GM12878 (cell line): ENCODE results near the gene OGA. TPM values are rescaled to one million over a fixed set of nuclear protein-coding genes. Genes with fewer than 3 reads are reported as not detected.

ENCODE experiments used
- BMI1 ChIP-seq: fragments of 450-650 bp; IDR thresholded peaks from 2 replicates; pipeline ENCODE4 v1.6.1; 2016; ENCODE audit warnings: mild to moderate bottlenecking, moderate library complexity, borderline replicate concordance
- CHD4 ChIP-seq: fragments of 200-600 bp; sonication (generic); IDR thresholded peaks from 2 replicates; pipeline ENCODE4 v1.6.1; 2016; ENCODE audit warnings: mild to moderate bottlenecking
- DPF2 ChIP-seq: fragments of 450-650 bp; IDR thresholded peaks from 2 replicates; pipeline ENCODE4 v1.6.1; 2017; ENCODE audit warnings: mild to moderate bottlenecking
- ETV6 ChIP-seq, 2 experiments: fragments of 450-650 bp in 1 of 2; IDR thresholded peaks in 1 of 2; conservative IDR thresholded peaks in 1 of 2; 2 replicates each; pipeline ENCODE4 v1.6.1; 2014; ENCODE audit warnings: antibody characterized with exemption in 1 of 2, borderline replicate concordance in 1 of 2, low read depth in 1 of 2, mild to moderate bottlenecking in 1 of 2, moderate library complexity in 1 of 2
- GATAD2B ChIP-seq: fragments of 450-650 bp; conservative IDR thresholded peaks from 2 replicates; pipeline ENCODE4 v1.6.1; 2017; ENCODE audit warnings: low read depth, mild to moderate bottlenecking, moderate library complexity
- IKZF1 ChIP-seq: fragments of 450-650 bp; conservative IDR thresholded peaks from 2 replicates; pipeline ENCODE4 v1.6.1; 2017; ENCODE audit warnings: antibody characterized with exemption, mild to moderate bottlenecking
- JUND ChIP-seq: IDR thresholded peaks from 2 replicates; pipeline ENCODE4 v1.6.1; 2012; ENCODE audit warnings: low read depth, mild to moderate bottlenecking, low read length, improper control_type of control experiment, moderate library complexity
- KAT2A ChIP-seq: conservative IDR thresholded peaks from 2 replicates; pipeline ENCODE4 v1.6.1; 2011; ENCODE audit warnings: low read depth, low read length; ENCODE audit not compliant: control insufficient read depth
- KDM1A ChIP-seq: fragments of 200-600 bp; sonication (generic); IDR thresholded peaks from 2 replicates; pipeline ENCODE4 v1.6.1; 2016; ENCODE audit warnings: borderline replicate concordance
- MEF2B ChIP-seq: fragments of 450-650 bp; IDR thresholded peaks from 2 replicates; pipeline ENCODE4 v1.6.1; 2018; ENCODE audit warnings: mild to moderate bottlenecking, moderate library complexity; ENCODE audit not compliant: partially characterized antibody, poor library complexity, severe bottlenecking
- MTA3 ChIP-seq: IDR thresholded peaks from 2 replicates; pipeline ENCODE4 v1.6.1; 2012; ENCODE audit warnings: low read length, inconsistent platforms, borderline replicate concordance
- NFIC ChIP-seq: IDR thresholded peaks from 2 replicates; pipeline ENCODE4 v1.6.1; 2012; ENCODE audit warnings: low read depth, mild to moderate bottlenecking, inconsistent platforms, low read length, moderate library complexity
- NFYA ChIP-seq: IDR thresholded peaks from 2 replicates; pipeline ENCODE4 v1.6.1; 2011; ENCODE audit warnings: low read depth, mild to moderate bottlenecking, low read length, improper control_type of control experiment, borderline replicate concordance
- NR2F1 ChIP-seq: fragments of 450-650 bp; conservative IDR thresholded peaks from 2 replicates; pipeline ENCODE4 v1.6.1; 2017; ENCODE audit warnings: mild to moderate bottlenecking
- PML ChIP-seq: IDR thresholded peaks from 2 replicates; pipeline ENCODE4 v1.6.1; 2012; ENCODE audit warnings: low read length, inconsistent platforms
- RCOR1 ChIP-seq: conservative IDR thresholded peaks from 2 replicates; pipeline ENCODE4 v1.6.1; 2012; ENCODE audit warnings: low read depth, low read length, improper control_type of control experiment
- RUNX3 ChIP-seq: IDR thresholded peaks from 2 replicates; pipeline ENCODE4 v1.6.1; 2012; ENCODE audit warnings: low read length, inconsistent platforms
- SIX5 ChIP-seq: IDR thresholded peaks from 2 replicates; pipeline ENCODE4 v1.6.1; 2011; ENCODE audit warnings: mild to moderate bottlenecking, low read depth, low read length, moderate library complexity; ENCODE audit not compliant: severe bottlenecking
- SMARCA5 ChIP-seq: fragments of 450-650 bp; IDR thresholded peaks from 2 replicates; pipeline ENCODE4 v1.6.1; 2017; ENCODE audit warnings: mild to moderate bottlenecking
- SREBF2 ChIP-seq: IDR thresholded peaks from 2 replicates; pipeline ENCODE4 v1.6.1; 2012; ENCODE audit warnings: mild to moderate bottlenecking, low read length
- ZNF622 ChIP-seq: fragments of 450-650 bp; IDR thresholded peaks from 2 replicates; pipeline ENCODE4 v1.6.1; 2017; ENCODE audit warnings: mild to moderate bottlenecking, inconsistent platforms
- polyA plus RNA-seq, 11 experiments: library from polyadenylated mRNA; depleted of rRNA in 4 of 11; unstranded in 6 of 11; stranded (reverse) in 5 of 11; fragments of >200 nt; fragmentation: Nextera tagmentation in 4 of 11; fragmentation: Illumina TruSeq in 1 of 11; extraction: Ambion mirVana in 4 of 11; extraction: Trizol in 1 of 11; gene quantifications; 1 replicate in 1 of 11; 2 replicates in 10 of 11; pipeline versions ENCODE4 v1.2.1 to v1.2.3, GENCODE V29; 2011 to 2016; ENCODE audit warnings: inconsistent platforms in 2 of 11, missing spikeins in 2 of 11, low read depth in 1 of 11
- total RNA-seq, 4 experiments: library from RNA; depleted of rRNA in 3 of 4; stranded (reverse); fragments of >200 nt in 3 of 4; fragmentation: Illumina TruSeq in 1 of 4; extraction: Trizol in 1 of 4; gene quantifications; 2 replicates each; pipeline versions ENCODE4 v1.2.1 to v1.2.3, GENCODE V29; 2013 to 2021
- TF ChIP-seq, protein P1 (sequence below): fragments of 450-650 bp; conservative IDR thresholded peaks from 2 replicates; pipeline ENCODE4 v1.6.1; 2017; ENCODE audit warnings: mild to moderate bottlenecking, moderate library complexity
- TF ChIP-seq, protein P2 (sequence below): fragments of 450-650 bp; IDR thresholded peaks from 2 replicates; pipeline ENCODE4 v1.6.1; 2017; ENCODE audit warnings: mild to moderate bottlenecking
- TF ChIP-seq, protein P3 (sequence below): fragments of 450-650 bp; IDR thresholded peaks from 2 replicates; pipeline ENCODE4 v1.6.1; 2017; ENCODE audit warnings: antibody characterized with exemption, mild to moderate bottlenecking, moderate library complexity

Gene OGA
- total and polyA plus RNA-seq, 10 of the 15 experiments (the other 5 are each of a cell fraction or from before 2014, with no cell fraction given): 23.0 to 145 (median 85.2) TPM

DNA sequence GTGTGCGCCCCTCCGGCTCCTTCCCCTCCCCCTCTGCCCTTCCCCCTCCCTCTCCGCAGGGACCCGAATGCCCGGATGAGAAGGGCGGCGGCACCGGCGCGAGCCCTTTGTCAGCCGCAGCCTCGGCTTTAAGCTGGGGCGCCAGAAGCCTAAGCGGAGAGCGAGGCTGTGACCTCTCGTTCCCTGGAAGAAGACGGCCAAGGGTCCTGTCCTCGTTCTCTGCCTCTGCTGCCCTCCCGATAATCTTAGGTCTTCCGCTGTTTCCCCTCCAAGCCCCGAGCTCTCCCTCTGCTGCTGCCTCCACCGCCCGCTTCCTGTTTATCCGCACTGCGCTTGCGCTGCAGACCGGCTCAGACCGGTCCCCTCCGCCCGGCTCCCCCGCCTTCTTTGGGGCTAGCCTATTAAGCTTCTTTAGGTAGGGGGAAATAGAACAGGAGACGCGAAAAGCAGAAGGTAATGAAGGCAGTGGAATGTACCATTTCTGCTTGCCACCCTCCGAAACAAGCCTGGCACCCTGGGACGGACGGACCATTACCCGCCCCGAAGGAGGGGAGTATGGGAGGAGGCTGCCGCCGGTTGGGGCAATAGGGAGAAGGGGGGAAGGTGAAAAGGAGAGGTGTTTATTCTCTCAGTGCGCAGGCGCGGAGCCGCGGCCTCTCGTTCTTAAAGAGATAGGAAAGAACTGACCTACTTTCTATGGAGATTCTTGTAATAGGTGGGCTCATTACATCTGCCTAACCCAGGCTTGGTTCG is at the start of gene OGA (continued):
- TF ChIP-seq NFYA: no peak
- TF ChIP-seq MTA3: no peak
- 0 out of 2 replicates have a peak, but pooled peaks have one; percentile 50 for TF ChIP-seq GATAD2B
- no peak for TF ChIP-seq KAT2A
- no peak for TF ChIP-seq RUNX3
- TF ChIP-seq ZNF622: no peak
- TF ChIP-seq BMI1: no peak
- no peak for TF ChIP-seq DPF2
- TF ChIP-seq SREBF2: no peak; the same call in 1 of the 2 replicates
- TF ChIP-seq JUND: peak; percentile 100
- TF ChIP-seq RCOR1: no peak
- TF ChIP-seq NR2F1: 0 out of 2 replicates have a peak, but pooled peaks have one; percentile 11
- no peak for TF ChIP-seq ETV6 (conservative IDR thresholded peaks at IDR 0.05 in 1 of 2, IDR thresholded peaks at IDR 0.05 in 1 of 2; ENCODE audit: borderline replicate concordance in 1 of 2, low read depth in 1 of 2)
- TF ChIP-seq IKZF1: peak; percentile 65
- TF ChIP-seq, protein P1, sequence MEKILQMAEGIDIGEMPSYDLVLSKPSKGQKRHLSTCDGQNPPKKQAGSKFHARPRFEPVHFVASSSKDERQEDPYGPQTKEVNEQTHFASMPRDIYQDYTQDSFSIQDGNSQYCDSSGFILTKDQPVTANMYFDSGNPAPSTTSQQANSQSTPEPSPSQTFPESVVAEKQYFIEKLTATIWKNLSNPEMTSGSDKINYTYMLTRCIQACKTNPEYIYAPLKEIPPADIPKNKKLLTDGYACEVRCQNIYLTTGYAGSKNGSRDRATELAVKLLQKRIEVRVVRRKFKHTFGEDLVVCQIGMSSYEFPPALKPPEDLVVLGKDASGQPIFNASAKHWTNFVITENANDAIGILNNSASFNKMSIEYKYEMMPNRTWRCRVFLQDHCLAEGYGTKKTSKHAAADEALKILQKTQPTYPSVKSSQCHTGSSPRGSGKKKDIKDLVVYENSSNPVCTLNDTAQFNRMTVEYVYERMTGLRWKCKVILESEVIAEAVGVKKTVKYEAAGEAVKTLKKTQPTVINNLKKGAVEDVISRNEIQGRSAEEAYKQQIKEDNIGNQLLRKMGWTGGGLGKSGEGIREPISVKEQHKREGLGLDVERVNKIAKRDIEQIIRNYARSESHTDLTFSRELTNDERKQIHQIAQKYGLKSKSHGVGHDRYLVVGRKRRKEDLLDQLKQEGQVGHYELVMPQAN: peak; percentile 87
- TF ChIP-seq SIX5: peak; percentile 61
- no peak for TF ChIP-seq KDM1A
- peak; percentile 90 for TF ChIP-seq PML
- no peak for TF ChIP-seq SMARCA5
- TF ChIP-seq, protein P2, sequence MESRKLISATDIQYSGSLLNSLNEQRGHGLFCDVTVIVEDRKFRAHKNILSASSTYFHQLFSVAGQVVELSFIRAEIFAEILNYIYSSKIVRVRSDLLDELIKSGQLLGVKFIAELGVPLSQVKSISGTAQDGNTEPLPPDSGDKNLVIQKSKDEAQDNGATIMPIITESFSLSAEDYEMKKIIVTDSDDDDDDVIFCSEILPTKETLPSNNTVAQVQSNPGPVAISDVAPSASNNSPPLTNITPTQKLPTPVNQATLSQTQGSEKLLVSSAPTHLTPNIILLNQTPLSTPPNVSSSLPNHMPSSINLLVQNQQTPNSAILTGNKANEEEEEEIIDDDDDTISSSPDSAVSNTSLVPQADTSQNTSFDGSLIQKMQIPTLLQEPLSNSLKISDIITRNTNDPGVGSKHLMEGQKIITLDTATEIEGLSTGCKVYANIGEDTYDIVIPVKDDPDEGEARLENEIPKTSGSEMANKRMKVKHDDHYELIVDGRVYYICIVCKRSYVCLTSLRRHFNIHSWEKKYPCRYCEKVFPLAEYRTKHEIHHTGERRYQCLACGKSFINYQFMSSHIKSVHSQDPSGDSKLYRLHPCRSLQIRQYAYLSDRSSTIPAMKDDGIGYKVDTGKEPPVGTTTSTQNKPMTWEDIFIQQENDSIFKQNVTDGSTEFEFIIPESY: 0 out of 2 replicates have a peak, but pooled peaks have one; percentile 42
- TF ChIP-seq, protein P3, sequence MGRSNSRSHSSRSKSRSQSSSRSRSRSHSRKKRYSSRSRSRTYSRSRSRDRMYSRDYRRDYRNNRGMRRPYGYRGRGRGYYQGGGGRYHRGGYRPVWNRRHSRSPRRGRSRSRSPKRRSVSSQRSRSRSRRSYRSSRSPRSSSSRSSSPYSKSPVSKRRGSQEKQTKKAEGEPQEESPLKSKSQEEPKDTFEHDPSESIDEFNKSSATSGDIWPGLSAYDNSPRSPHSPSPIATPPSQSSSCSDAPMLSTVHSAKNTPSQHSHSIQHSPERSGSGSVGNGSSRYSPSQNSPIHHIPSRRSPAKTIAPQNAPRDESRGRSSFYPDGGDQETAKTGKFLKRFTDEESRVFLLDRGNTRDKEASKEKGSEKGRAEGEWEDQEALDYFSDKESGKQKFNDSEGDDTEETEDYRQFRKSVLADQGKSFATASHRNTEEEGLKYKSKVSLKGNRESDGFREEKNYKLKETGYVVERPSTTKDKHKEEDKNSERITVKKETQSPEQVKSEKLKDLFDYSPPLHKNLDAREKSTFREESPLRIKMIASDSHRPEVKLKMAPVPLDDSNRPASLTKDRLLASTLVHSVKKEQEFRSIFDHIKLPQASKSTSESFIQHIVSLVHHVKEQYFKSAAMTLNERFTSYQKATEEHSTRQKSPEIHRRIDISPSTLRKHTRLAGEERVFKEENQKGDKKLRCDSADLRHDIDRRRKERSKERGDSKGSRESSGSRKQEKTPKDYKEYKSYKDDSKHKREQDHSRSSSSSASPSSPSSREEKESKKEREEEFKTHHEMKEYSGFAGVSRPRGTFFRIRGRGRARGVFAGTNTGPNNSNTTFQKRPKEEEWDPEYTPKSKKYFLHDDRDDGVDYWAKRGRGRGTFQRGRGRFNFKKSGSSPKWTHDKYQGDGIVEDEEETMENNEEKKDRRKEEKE: peak; percentile 95
- TF ChIP-seq CHD4: no peak
- peak; percentile 72 for TF ChIP-seq NFIC
- TF ChIP-seq MEF2B: peak; percentile 88
